H9 (cell line): ENCODE results near the gene TCF7L1. TPM values are rescaled to one million over a fixed set of nuclear protein-coding genes. Genes with fewer than 3 reads are reported as not detected.

ENCODE experiments used
- DNase-seq: peaks from one replicate; pipeline ENCODE4 v3.0.0-alpha.2; 2017
- H2AFZ ChIP-seq: one replicate; pipeline ENCODE4 v1.6.1; 2013; ENCODE audit warnings: mild to moderate bottlenecking, low read length, control low read depth, moderate library complexity
- H2AK5ac ChIP-seq: 2 replicates; pipeline ENCODE4 v1.6.1; 2013; ENCODE audit warnings: low read length, control low read depth, mixed read lengths; ENCODE audit not compliant: insufficient read length
- H2BK120ac ChIP-seq: one replicate; pipeline ENCODE4 v1.6.1; 2013; ENCODE audit warnings: low read depth, mild to moderate bottlenecking, low read length, control low read depth, inconsistent platforms; ENCODE audit not compliant: poor library complexity, severe bottlenecking
- H2BK12ac ChIP-seq: 2 replicates; pipeline ENCODE4 v1.6.1; 2013; ENCODE audit warnings: low read length, control low read depth, mixed read lengths, low read depth; ENCODE audit not compliant: insufficient read length
- H2BK15ac ChIP-seq: 2 replicates; pipeline ENCODE4 v1.6.1; 2013; ENCODE audit warnings: low read depth, low read length, control low read depth
- H2BK20ac ChIP-seq: one replicate; pipeline ENCODE4 v1.6.1; 2013; ENCODE audit warnings: low read depth, mild to moderate bottlenecking, low read length, control low read depth, inconsistent platforms; ENCODE audit not compliant: poor library complexity, severe bottlenecking
- H2BK5ac ChIP-seq: 2 replicates; pipeline ENCODE4 v1.6.1; 2013; ENCODE audit warnings: low read length, control low read depth, mixed read lengths; ENCODE audit not compliant: insufficient read length
- H3K14ac ChIP-seq: 2 replicates; pipeline ENCODE4 v1.6.1; 2013; ENCODE audit warnings: low read length, control low read depth; ENCODE audit not compliant: insufficient read depth
- H3K18ac ChIP-seq: 2 replicates; pipeline ENCODE4 v1.6.1; 2013; ENCODE audit warnings: low read depth, mild to moderate bottlenecking, mixed read lengths, low read length, control low read depth; ENCODE audit not compliant: insufficient read length
- H3K23ac ChIP-seq: 2 replicates; pipeline ENCODE4 v1.6.1; 2013; ENCODE audit warnings: low read length, control low read depth, mixed read lengths, low read depth; ENCODE audit not compliant: insufficient read length
- H3K23me2 ChIP-seq: 2 replicates; pipeline ENCODE4 v1.6.1; 2013; ENCODE audit warnings: low read depth, mild to moderate bottlenecking, mixed read lengths, low read length, control low read depth; ENCODE audit not compliant: insufficient read length, poor library complexity, severe bottlenecking
- H3K27ac ChIP-seq: 2 replicates; pipeline ENCODE4 v1.5.1; 2013; ENCODE audit warnings: low read length, control low read depth, mixed read lengths, low read depth; ENCODE audit not compliant: insufficient read length
- H3K27me3 ChIP-seq: 2 replicates; pipeline ENCODE4 v1.6.1; 2013; ENCODE audit warnings: low read length, control low read depth, inconsistent platforms; ENCODE audit not compliant: insufficient read depth
- H3K4ac ChIP-seq: 2 replicates; pipeline ENCODE4 v1.6.1; 2013; ENCODE audit warnings: low read depth, mild to moderate bottlenecking, control low read depth, inconsistent platforms, low read length, moderate library complexity
- H3K4me1 ChIP-seq: 2 replicates; pipeline ENCODE4 v1.6.1; 2013; ENCODE audit warnings: low read length, control low read depth, inconsistent platforms; ENCODE audit not compliant: insufficient read depth
- H3K4me2 ChIP-seq: 2 replicates; pipeline ENCODE4 v1.6.1; 2013; ENCODE audit warnings: low read length, control low read depth, mixed read lengths; ENCODE audit not compliant: insufficient read length, insufficient read depth
- H3K56ac ChIP-seq: 2 replicates; pipeline ENCODE4 v1.6.1; 2013; ENCODE audit warnings: low read depth, mild to moderate bottlenecking, mixed read lengths, low read length, control low read depth; ENCODE audit not compliant: insufficient read length
- H3K79me1 ChIP-seq: 2 replicates; pipeline ENCODE4 v1.6.1; 2013; ENCODE audit warnings: low read depth, mild to moderate bottlenecking, moderate library complexity, low read length, control low read depth, inconsistent platforms; ENCODE audit not compliant: insufficient read depth, poor library complexity, severe bottlenecking
- H3K79me2 ChIP-seq: 2 replicates; pipeline ENCODE4 v1.6.1; 2013; ENCODE audit warnings: low read length, control low read depth, inconsistent platforms; ENCODE audit not compliant: insufficient read depth
- H3K9ac ChIP-seq: 2 replicates; pipeline ENCODE4 v1.6.1; 2013; ENCODE audit warnings: low read length, control low read depth, mixed read lengths; ENCODE audit not compliant: insufficient read length; ENCODE audit errors: extremely low read depth
- H3K9me3 ChIP-seq: one replicate; pipeline ENCODE4 v1.6.1; 2013; ENCODE audit warnings: low read depth, low read length, inconsistent platforms; ENCODE audit not compliant: control insufficient read depth
- H3T11ph ChIP-seq: one replicate; pipeline ENCODE4 v1.6.1; 2013; ENCODE audit warnings: mild to moderate bottlenecking, low read length, control low read depth, inconsistent platforms
- H4K20me1 ChIP-seq: one replicate; pipeline ENCODE4 v1.6.1; 2013; ENCODE audit not compliant: control insufficient read depth, insufficient read length, insufficient read depth
- H4K5ac ChIP-seq: 2 replicates; pipeline ENCODE4 v1.6.1; 2013; ENCODE audit warnings: low read depth, mild to moderate bottlenecking, mixed read lengths, low read length, control low read depth; ENCODE audit not compliant: insufficient read length
- H4K8ac ChIP-seq: replicated peaks from 2 replicates; pipeline ENCODE4 v1.6.1; 2013; ENCODE audit warnings: low read length, control low read depth, mixed read lengths, low read depth; ENCODE audit not compliant: insufficient read length
- H4K91ac ChIP-seq: 2 replicates; pipeline ENCODE4 v1.6.1; 2013; ENCODE audit warnings: low read depth, mild to moderate bottlenecking, moderate library complexity, mixed read lengths, low read length, control low read depth; ENCODE audit not compliant: insufficient read length
- H3K27ac Mint-ChIP-seq, 3 experiments: 2 replicates in 2 of 3; 3 replicates in 1 of 3; pipeline ENCODE4 v1.8.0; 2020 to 2021; ENCODE audit warnings: mixed read lengths in 3 of 3, mild to moderate bottlenecking in 1 of 3, moderate library complexity in 1 of 3
- H3K27me3 Mint-ChIP-seq: 2 replicates; pipeline ENCODE4 v1.8.0; 2021; ENCODE audit warnings: low read depth, mild to moderate bottlenecking, moderate library complexity, mixed read lengths
- H3K36me3 Mint-ChIP-seq, 3 experiments: 2 replicates in 2 of 3; 3 replicates in 1 of 3; pipeline ENCODE4 v1.8.0; 2020 to 2021; ENCODE audit warnings: low read depth in 3 of 3, mixed read lengths in 3 of 3; ENCODE audit not compliant: insufficient read depth in 1 of 3
- H3K4me1 Mint-ChIP-seq, 2 experiments: 2 replicates each; pipeline ENCODE4 v1.8.0; 2020; ENCODE audit warnings: mixed read lengths in 2 of 2
- H3K4me3 Mint-ChIP-seq, 2 experiments: 2 replicates in 1 of 2; 3 replicates in 1 of 2; pipeline ENCODE4 v1.8.0; 2020 to 2021; ENCODE audit warnings: mild to moderate bottlenecking in 2 of 2, mixed read lengths in 2 of 2, moderate library complexity in 1 of 2
- H3K9me3 Mint-ChIP-seq, 2 experiments: 2 replicates in 1 of 2; 3 replicates in 1 of 2; pipeline ENCODE4 v1.8.0; 2020; ENCODE audit warnings: mild to moderate bottlenecking in 2 of 2, mixed read lengths in 2 of 2, moderate library complexity in 1 of 2
- WGBS: extraction: QIAGEN DNeasy Blood & Tissue Kit; methylation state at CpG from one replicate; pipeline ENCODE4 v1.1.7; 2013; ENCODE audit warnings: missing lambda C conversion rate, low lambda C conversion rate, mixed read lengths; ENCODE audit not compliant: insufficient read length; ENCODE audit errors: extremely low coverage; 5-methylcytosine and 5-hydroxymethylcytosine counted together
- total RNA-seq: library from RNA; stranded (reverse); gene quantifications from 2 replicates; pipeline ENCODE4 v1.2.1, GENCODE V29; 2021
- TF ChIP-seq, protein P1 (sequence below): fragments of 200-600 bp; sonication (generic); conservative IDR thresholded peaks from 3 replicates; pipeline ENCODE4 v1.8.0; 2021; ENCODE audit warnings: antibody characterized with exemption, mild to moderate bottlenecking

The TCF7L1 gene
- total RNA-seq, 1 experiment from 2014 or later, result 112 TPM

DNA sequence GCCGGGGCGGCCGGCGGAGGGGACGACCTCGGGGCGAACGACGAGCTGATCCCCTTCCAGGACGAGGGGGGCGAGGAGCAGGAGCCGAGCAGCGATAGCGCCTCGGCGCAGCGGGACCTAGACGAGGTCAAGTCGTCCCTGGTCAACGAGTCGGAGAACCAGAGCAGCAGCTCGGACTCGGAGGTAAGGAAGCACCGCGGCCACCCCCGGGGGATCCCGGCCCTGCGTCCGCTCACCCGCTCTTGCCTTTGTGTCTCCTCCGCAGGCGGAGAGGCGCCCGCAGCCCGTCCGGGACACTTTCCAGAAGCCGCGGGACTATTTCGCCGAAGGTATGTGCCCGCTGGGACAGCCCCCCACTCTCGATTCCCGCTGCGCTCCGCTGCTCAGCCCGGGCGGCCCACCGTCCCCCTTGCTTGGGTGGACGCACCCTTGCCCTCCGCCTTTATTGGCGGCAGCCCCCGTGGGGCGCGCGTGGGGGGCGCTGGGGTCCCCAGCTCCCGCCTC lies 611 bp downstream of the TCF7L1 start:
- Mint-ChIP-seq H3K27me3 (peaks cover 4% of the 10 kb centered on the region; the same call in 1 of the 2 replicates), H3K27ac (peak overlapping the region in 1 of 3 experiments; percentile 79; a peak in 1 of 7 replicates), H3K36me3 (peaks cover 22 to 34% (median 33%) of the 10 kb centered on the region in 3 experiments), H3K4me1 (peaks cover 41 to 52% of the 10 kb centered on the region in 2 experiments), H3K4me3 (peak overlapping the region; percentile 85 to 88), H3K9me3 (no peaks in the 10 kb centered on the region; a peak in 1 of 5 replicates)
- DNase-seq, result no peak
- WGBS, result no CpG with 5 or more reads among the region's 57 CpGs
- H3K23me2 ChIP-seq, result peaks cover 4% of the 10 kb centered on the region
- H3K14ac ChIP-seq, result peak overlapping the region; percentile 96
- peak overlapping the region; percentile 72 for H3K4me2 ChIP-seq
- peaks cover 16% of the 10 kb centered on the region; the same call in 1 of the 2 replicates for H3K4me1 ChIP-seq
- no peak overlapping the region for H4K5ac ChIP-seq
- no peak overlapping the region for H2BK5ac ChIP-seq
- no peak overlapping the region for H3K23ac ChIP-seq
- no peak overlapping the region for H2AFZ ChIP-seq
- peak overlapping the region; percentile 85 for H3K18ac ChIP-seq
- H2BK12ac ChIP-seq, result no peak overlapping the region
- H3K9me3 ChIP-seq, result no peaks in the 10 kb centered on the region
- peak overlapping the region; percentile 94 for H3K9ac ChIP-seq
- H4K8ac ChIP-seq, result no peak overlapping the region
- no peak overlapping the region for H2BK15ac ChIP-seq
- no peak overlapping the region for H2BK120ac ChIP-seq
- no peaks in the 10 kb centered on the region for H3K79me1 ChIP-seq
- TF ChIP-seq, protein P1, sequence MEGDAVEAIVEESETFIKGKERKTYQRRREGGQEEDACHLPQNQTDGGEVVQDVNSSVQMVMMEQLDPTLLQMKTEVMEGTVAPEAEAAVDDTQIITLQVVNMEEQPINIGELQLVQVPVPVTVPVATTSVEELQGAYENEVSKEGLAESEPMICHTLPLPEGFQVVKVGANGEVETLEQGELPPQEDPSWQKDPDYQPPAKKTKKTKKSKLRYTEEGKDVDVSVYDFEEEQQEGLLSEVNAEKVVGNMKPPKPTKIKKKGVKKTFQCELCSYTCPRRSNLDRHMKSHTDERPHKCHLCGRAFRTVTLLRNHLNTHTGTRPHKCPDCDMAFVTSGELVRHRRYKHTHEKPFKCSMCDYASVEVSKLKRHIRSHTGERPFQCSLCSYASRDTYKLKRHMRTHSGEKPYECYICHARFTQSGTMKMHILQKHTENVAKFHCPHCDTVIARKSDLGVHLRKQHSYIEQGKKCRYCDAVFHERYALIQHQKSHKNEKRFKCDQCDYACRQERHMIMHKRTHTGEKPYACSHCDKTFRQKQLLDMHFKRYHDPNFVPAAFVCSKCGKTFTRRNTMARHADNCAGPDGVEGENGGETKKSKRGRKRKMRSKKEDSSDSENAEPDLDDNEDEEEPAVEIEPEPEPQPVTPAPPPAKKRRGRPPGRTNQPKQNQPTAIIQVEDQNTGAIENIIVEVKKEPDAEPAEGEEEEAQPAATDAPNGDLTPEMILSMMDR, result no peak
- H3K79me2 ChIP-seq, result peaks cover 28% of the 10 kb centered on the region; the same call in 1 of the 2 replicates
- no peak overlapping the region for H3T11ph ChIP-seq
- H3K27ac ChIP-seq, result no peak overlapping the region
- no peaks in the 10 kb centered on the region for H3K27me3 ChIP-seq
- H3K56ac ChIP-seq, result no peak overlapping the region
- H4K20me1 ChIP-seq, result no peaks in the 10 kb centered on the region
- H4K91ac ChIP-seq, result peak overlapping the region; percentile 37
- H3K4ac ChIP-seq, result no peak overlapping the region
- H2BK20ac ChIP-seq, result no peak overlapping the region
- H2AK5ac ChIP-seq, result no peak overlapping the region
